ENCODE data around the gene MYEF2. TPM values are rescaled to one million over a fixed set of nuclear protein-coding genes. Genes with fewer than 3 reads are reported as not detected.
A peak's percentile ranks its signal among the peaks of the same experiment; 100 is the strongest.

The MYEF2 gene
- total RNA-seq, 1 experiment from 2014 or later: 111 TPM

DNA sequence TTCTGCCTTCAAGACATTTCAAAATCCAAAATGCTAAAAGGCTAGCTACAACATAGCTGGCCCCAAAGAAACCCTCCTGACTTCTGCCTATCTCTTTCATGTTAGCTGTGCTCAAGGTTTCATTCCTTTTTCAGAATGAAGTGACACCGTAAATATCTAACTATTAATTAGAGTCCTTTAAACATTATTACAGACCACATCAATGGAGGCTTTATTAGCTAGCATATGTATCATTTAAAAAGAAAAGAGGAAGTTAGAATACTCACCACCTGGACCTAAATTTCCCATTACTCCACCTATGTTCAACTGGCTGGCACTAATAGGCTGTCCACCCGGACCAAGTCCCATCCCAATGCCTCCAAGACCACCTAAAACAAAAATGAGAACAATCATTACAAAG is 24.6 kb downstream of the MYEF2 start (continued):
- TF ChIP-seq, protein P1, sequence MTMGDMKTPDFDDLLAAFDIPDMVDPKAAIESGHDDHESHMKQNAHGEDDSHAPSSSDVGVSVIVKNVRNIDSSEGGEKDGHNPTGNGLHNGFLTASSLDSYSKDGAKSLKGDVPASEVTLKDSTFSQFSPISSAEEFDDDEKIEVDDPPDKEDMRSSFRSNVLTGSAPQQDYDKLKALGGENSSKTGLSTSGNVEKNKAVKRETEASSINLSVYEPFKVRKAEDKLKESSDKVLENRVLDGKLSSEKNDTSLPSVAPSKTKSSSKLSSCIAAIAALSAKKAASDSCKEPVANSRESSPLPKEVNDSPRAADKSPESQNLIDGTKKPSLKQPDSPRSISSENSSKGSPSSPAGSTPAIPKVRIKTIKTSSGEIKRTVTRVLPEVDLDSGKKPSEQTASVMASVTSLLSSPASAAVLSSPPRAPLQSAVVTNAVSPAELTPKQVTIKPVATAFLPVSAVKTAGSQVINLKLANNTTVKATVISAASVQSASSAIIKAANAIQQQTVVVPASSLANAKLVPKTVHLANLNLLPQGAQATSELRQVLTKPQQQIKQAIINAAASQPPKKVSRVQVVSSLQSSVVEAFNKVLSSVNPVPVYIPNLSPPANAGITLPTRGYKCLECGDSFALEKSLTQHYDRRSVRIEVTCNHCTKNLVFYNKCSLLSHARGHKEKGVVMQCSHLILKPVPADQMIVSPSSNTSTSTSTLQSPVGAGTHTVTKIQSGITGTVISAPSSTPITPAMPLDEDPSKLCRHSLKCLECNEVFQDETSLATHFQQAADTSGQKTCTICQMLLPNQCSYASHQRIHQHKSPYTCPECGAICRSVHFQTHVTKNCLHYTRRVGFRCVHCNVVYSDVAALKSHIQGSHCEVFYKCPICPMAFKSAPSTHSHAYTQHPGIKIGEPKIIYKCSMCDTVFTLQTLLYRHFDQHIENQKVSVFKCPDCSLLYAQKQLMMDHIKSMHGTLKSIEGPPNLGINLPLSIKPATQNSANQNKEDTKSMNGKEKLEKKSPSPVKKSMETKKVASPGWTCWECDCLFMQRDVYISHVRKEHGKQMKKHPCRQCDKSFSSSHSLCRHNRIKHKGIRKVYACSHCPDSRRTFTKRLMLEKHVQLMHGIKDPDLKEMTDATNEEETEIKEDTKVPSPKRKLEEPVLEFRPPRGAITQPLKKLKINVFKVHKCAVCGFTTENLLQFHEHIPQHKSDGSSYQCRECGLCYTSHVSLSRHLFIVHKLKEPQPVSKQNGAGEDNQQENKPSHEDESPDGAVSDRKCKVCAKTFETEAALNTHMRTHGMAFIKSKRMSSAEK (CRISPR knock-in tag; IDR thresholded peaks at IDR 0.05; ENCODE audit: borderline replicate concordance): no peak
- TF ChIP-seq OVOL2 (CRISPR knock-in tag; IDR thresholded peaks at IDR 0.05; ENCODE audit: borderline replicate concordance) (no peak), NR2C2 (CRISPR knock-in tag; IDR thresholded peaks at IDR 0.05) (no peak), JAZF1 (CRISPR knock-in tag; IDR thresholded peaks at IDR 0.05) (no peak), TEAD4 (CRISPR knock-in tag; IDR thresholded peaks at IDR 0.05) (no peak), ZNF396 (CRISPR knock-in tag; IDR thresholded peaks at IDR 0.05; ENCODE audit: borderline replicate concordance) (no peak), ELF4 (CRISPR knock-in tag; IDR thresholded peaks at IDR 0.05; ENCODE audit: low read depth) (no peak), ZNF219 (CRISPR knock-in tag; IDR thresholded peaks at IDR 0.05; ENCODE audit: borderline replicate concordance) (no peak)
- TF ChIP-seq, protein P2, sequence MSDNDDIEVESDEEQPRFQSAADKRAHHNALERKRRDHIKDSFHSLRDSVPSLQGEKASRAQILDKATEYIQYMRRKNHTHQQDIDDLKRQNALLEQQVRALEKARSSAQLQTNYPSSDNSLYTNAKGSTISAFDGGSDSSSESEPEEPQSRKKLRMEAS (CRISPR knock-in tag; IDR thresholded peaks at IDR 0.05): no peak
- TF ChIP-seq, protein P3, sequence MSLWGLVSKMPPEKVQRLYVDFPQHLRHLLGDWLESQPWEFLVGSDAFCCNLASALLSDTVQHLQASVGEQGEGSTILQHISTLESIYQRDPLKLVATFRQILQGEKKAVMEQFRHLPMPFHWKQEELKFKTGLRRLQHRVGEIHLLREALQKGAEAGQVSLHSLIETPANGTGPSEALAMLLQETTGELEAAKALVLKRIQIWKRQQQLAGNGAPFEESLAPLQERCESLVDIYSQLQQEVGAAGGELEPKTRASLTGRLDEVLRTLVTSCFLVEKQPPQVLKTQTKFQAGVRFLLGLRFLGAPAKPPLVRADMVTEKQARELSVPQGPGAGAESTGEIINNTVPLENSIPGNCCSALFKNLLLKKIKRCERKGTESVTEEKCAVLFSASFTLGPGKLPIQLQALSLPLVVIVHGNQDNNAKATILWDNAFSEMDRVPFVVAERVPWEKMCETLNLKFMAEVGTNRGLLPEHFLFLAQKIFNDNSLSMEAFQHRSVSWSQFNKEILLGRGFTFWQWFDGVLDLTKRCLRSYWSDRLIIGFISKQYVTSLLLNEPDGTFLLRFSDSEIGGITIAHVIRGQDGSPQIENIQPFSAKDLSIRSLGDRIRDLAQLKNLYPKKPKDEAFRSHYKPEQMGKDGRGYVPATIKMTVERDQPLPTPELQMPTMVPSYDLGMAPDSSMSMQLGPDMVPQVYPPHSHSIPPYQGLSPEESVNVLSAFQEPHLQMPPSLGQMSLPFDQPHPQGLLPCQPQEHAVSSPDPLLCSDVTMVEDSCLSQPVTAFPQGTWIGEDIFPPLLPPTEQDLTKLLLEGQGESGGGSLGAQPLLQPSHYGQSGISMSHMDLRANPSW (CRISPR knock-in tag; conservative IDR thresholded peaks at IDR 0.05; ENCODE audit: low read depth): no peak

DNA sequence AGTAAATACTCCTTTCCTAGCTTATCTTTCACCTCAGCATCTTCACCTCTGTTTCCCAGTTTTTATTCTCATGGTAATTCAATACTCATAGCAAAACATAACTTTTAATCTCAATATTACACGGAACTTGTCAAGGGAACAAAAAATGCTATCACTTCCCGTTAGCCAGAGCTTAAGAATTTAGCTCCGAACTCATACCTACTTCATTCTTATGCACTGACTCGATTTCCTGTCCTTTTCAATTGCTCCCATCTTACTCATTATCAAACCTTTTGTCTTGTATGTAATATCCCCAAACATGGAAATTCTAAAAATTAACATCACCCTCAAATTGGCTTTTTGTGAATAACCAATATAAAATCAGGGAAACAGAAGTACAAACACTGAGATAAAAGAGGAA is 28.2 kb downstream of the MYEF2 start:
- Mint-ChIP-seq H3K27me3 (ENCODE audit: low read depth) (no peaks in the 10 kb centered on the region), H3K4me1 (peaks cover 26% of the 10 kb centered on the region), H3K9me3 (peaks cover 4% of the 10 kb centered on the region; the same call in 1 of the 2 replicates), H3K27ac (peak overlapping the region; percentile 86), H3K4me3 (no peak overlapping the region; the same call in 1 of the 2 replicates), H3K36me3 (peaks cover 53% of the 10 kb centered on the region)
- CTCF ChIA-PET: interaction anchor here (0.7 to 1.8 kb wide), 7 partner anchors 13 to 175 kb away, joined by 3 to 5 read pairs (median 4); no protein-coding TSS in a partner anchor
- DNase-seq (ENCODE audit: low spot score) (no peak), ATAC-seq (peak; percentile 52)
- POLR2A ChIA-PET: no interaction called here
- TF ChIP-seq MYBL2 (CRISPR knock-in tag; IDR thresholded peaks at IDR 0.05) (no peak), EMX1 (CRISPR knock-in tag; IDR thresholded peaks at IDR 0.05) (no peak), JUN (CRISPR knock-in tag; IDR thresholded peaks at IDR 0.05) (no peak), CREB1 (CRISPR knock-in tag; IDR thresholded peaks at IDR 0.05) (no peak), HMGA2 (CRISPR knock-in tag; IDR thresholded peaks at IDR 0.05) (no peak), ZNF671 (CRISPR knock-in tag; IDR thresholded peaks at IDR 0.05) (no peak), ZBTB21 (CRISPR knock-in tag; IDR thresholded peaks at IDR 0.05; ENCODE audit: borderline replicate concordance) (no peak), GTF2I (CRISPR knock-in tag; conservative IDR thresholded peaks at IDR 0.05) (no peak), ELF4 (CRISPR knock-in tag; IDR thresholded peaks at IDR 0.05; ENCODE audit: low read depth) (no peak), SMAD4 (CRISPR knock-in tag; IDR thresholded peaks at IDR 0.05) (no peak), CREM (CRISPR knock-in tag; IDR thresholded peaks at IDR 0.05) (no peak)
- TF ChIP-seq, protein P4, sequence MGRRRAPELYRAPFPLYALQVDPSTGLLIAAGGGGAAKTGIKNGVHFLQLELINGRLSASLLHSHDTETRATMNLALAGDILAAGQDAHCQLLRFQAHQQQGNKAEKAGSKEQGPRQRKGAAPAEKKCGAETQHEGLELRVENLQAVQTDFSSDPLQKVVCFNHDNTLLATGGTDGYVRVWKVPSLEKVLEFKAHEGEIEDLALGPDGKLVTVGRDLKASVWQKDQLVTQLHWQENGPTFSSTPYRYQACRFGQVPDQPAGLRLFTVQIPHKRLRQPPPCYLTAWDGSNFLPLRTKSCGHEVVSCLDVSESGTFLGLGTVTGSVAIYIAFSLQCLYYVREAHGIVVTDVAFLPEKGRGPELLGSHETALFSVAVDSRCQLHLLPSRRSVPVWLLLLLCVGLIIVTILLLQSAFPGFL (CRISPR knock-in tag; IDR thresholded peaks at IDR 0.05; ENCODE audit: borderline replicate concordance): no peak
- TF ChIP-seq, protein P5, sequence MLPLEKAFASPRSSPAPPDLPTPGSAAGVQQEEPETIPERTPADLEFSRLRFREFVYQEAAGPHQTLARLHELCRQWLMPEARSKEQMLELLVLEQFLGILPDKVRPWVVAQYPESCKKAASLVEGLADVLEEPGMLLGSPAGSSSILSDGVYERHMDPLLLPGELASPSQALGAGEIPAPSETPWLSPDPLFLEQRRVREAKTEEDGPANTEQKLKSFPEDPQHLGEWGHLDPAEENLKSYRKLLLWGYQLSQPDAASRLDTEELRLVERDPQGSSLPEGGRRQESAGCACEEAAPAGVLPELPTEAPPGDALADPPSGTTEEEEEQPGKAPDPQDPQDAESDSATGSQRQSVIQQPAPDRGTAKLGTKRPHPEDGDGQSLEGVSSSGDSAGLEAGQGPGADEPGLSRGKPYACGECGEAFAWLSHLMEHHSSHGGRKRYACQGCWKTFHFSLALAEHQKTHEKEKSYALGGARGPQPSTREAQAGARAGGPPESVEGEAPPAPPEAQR (CRISPR knock-in tag; IDR thresholded peaks at IDR 0.05): no peak
- TF ChIP-seq, protein P6, sequence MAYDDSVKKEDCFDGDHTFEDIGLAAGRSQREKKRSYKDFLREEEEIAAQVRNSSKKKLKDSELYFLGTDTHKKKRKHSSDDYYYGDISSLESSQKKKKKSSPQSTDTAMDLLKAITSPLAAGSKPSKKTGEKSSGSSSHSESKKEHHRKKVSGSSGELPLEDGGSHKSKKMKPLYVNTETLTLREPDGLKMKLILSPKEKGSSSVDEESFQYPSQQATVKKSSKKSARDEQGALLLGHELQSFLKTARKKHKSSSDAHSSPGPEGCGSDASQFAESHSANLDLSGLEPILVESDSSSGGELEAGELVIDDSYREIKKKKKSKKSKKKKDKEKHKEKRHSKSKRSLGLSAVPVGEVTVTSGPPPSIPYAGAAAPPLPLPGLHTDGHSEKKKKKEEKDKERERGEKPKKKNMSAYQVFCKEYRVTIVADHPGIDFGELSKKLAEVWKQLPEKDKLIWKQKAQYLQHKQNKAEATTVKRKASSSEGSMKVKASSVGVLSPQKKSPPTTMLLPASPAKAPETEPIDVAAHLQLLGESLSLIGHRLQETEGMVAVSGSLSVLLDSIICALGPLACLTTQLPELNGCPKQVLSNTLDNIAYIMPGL (CRISPR knock-in tag; IDR thresholded peaks at IDR 0.05): no peak
- TF ChIP-seq, protein P7, sequence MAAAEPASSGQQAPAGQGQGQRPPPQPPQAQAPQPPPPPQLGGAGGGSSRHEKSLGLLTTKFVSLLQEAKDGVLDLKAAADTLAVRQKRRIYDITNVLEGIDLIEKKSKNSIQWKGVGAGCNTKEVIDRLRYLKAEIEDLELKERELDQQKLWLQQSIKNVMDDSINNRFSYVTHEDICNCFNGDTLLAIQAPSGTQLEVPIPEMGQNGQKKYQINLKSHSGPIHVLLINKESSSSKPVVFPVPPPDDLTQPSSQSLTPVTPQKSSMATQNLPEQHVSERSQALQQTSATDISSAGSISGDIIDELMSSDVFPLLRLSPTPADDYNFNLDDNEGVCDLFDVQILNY (CRISPR knock-in tag; IDR thresholded peaks at IDR 0.05): no peak

Measured in WTC11 (cell line).